HG03571 (cell line): ENCODE measurements around the gene RRP1.

Experiments used
- ATAC-seq: cut with Tn5 transposase; IDR thresholded peaks from one replicate; pipeline ENCODE4 v1.9.1; 2021; ENCODE audit not compliant: unreplicated experiment

RRP1 gene

GRCh38 chr21:43758811-43759210 lies 30.6 kb upstream of the RRP1 start:
- ATAC-seq, result no peak

- no peak for ATAC-seq
Measured at GRCh38 chr21:43759651-43760050, 29.7 kb upstream of the RRP1 start.

- no peak for ATAC-seq
Measured at GRCh38 chr21:43760391-43760958, 28.9 kb upstream of the RRP1 start.

GRCh38 chr21:43761886-43762285 lies 27.5 kb upstream of the RRP1 start:
- ATAC-seq, result no peak

GRCh38 chr21:43762303-43763128 lies 26.9 kb upstream of the RRP1 start:
- ATAC-seq, result no peak

- ATAC-seq, result no peak
Measured at GRCh38 chr21:43763901-43764523, 25.4 kb upstream of the RRP1 start.

- ATAC-seq, result no peak
Measured at GRCh38 chr21:43764576-43765495, 24.5 kb upstream of the RRP1 start.

- no peak for ATAC-seq
Measured at GRCh38 chr21:43766734-43767497, 22.5 kb upstream of the RRP1 start.

- no peak for ATAC-seq
Measured at GRCh38 chr21:43767498-43767983, 21.8 kb upstream of the RRP1 start.

GRCh38 chr21:43767984-43768867 lies 21.2 kb upstream of the RRP1 start:
- ATAC-seq, result no peak

- no peak for ATAC-seq
Measured at GRCh38 chr21:43768868-43769167, 20.6 kb upstream of the RRP1 start.

GRCh38 chr21:43769325-43769958 lies 19.9 kb upstream of the RRP1 start:
- ATAC-seq, result no peak

- no peak for ATAC-seq
Measured at GRCh38 chr21:43770066-43770655, 19.2 kb upstream of the RRP1 start.

GRCh38 chr21:43771199-43771675 lies 18.1 kb upstream of the RRP1 start:
- no peak for ATAC-seq

- ATAC-seq, result no peak
Measured at GRCh38 chr21:43771698-43772424, 17.5 kb upstream of the RRP1 start.

GRCh38 chr21:43772425-43772821 lies 17.0 kb upstream of the RRP1 start:
- no peak for ATAC-seq

- no peak for ATAC-seq
Measured at GRCh38 chr21:43774163-43774562, 15.2 kb upstream of the RRP1 start.

- ATAC-seq, result no peak
Measured at GRCh38 chr21:43775190-43775589, 14.2 kb upstream of the RRP1 start.
